DND-41 (cell line): ENCODE results near the gene RPUSD1.

ENCODE experiments used
- ATAC-seq: fragments of 200-7000 bp; cut with Tn5 transposase; 3 replicates; pipeline ENCODE4 v1.9.1; 2021; ENCODE audit warnings: low read depth; ENCODE audit not compliant: insufficient read depth
- DNase-seq: peaks from one replicate; pipeline ENCODE4 v3.0.0-alpha.2; 2020
- H2AFZ ChIP-seq: 2 replicates; pipeline ENCODE4 v1.6.0; 2012; ENCODE audit warnings: low read depth, low read length
- H3K27ac ChIP-seq: 2 replicates; pipeline ENCODE4 v1.5.1; 2012; ENCODE audit warnings: low read length, inconsistent platforms
- H3K27me3 ChIP-seq: fragments of 200-600 bp; sonication (generic); 2 replicates; pipeline ENCODE4 v1.6.0; 2012; ENCODE audit warnings: low read length, mild to moderate bottlenecking, inconsistent platforms; ENCODE audit not compliant: insufficient read depth, poor library complexity
- H3K36me3 ChIP-seq: 2 replicates; pipeline ENCODE4 v1.5.1; 2012; ENCODE audit warnings: low read length, inconsistent platforms; ENCODE audit not compliant: insufficient read depth
- H3K4me1 ChIP-seq: 2 replicates; pipeline ENCODE4 v1.5.1; 2012; ENCODE audit warnings: mild to moderate bottlenecking, low read length; ENCODE audit not compliant: insufficient read depth
- H3K4me2 ChIP-seq: 2 replicates; pipeline ENCODE4 v1.6.0; 2012; ENCODE audit warnings: mild to moderate bottlenecking, moderate library complexity, low read length, inconsistent platforms; ENCODE audit not compliant: insufficient read depth
- H3K4me3 ChIP-seq, 2 experiments: fragments of 200-600 bp in 1 of 2; shearing (Covaris generic) in 1 of 2; 2 replicates each; pipeline ENCODE4 v1.5.1; 2012 to 2016; ENCODE audit warnings: inconsistent platforms in 2 of 2, low read length in 2 of 2, mild to moderate bottlenecking in 2 of 2, low read depth in 1 of 2, moderate library complexity in 1 of 2
- H3K79me2 ChIP-seq: 2 replicates; pipeline ENCODE4 v1.6.0; 2012; ENCODE audit warnings: low read length, inconsistent platforms; ENCODE audit not compliant: insufficient read depth
- H3K9ac ChIP-seq: 2 replicates; pipeline ENCODE4 v1.6.0; 2012; ENCODE audit warnings: low read depth, mild to moderate bottlenecking, inconsistent platforms, low read length, moderate library complexity
- H3K9me3 ChIP-seq: 2 replicates; pipeline ENCODE4 v1.5.1; 2012; ENCODE audit warnings: low read length, moderate library complexity, mild to moderate bottlenecking, inconsistent platforms; ENCODE audit not compliant: insufficient read depth, severe bottlenecking
- H4K20me1 ChIP-seq: 2 replicates; pipeline ENCODE4 v1.6.0; 2012; ENCODE audit warnings: low read length; ENCODE audit not compliant: insufficient read depth
- EZH2 ChIP-seq: IDR thresholded peaks from 3 replicates; pipeline ENCODE4 v1.6.1; 2012; ENCODE audit warnings: borderline replicate concordance, low read depth, mild to moderate bottlenecking, moderate library complexity, low read length, inconsistent platforms; ENCODE audit not compliant: severe bottlenecking
- TF ChIP-seq, protein P1 (sequence below): IDR thresholded peaks from 2 replicates; pipeline ENCODE4 v1.5.1; 2012; ENCODE audit warnings: borderline replicate concordance, low read length, moderate library complexity, mild to moderate bottlenecking; ENCODE audit not compliant: poor library complexity, severe bottlenecking; ENCODE audit errors: extremely low read depth

Gene RPUSD1

DNA sequence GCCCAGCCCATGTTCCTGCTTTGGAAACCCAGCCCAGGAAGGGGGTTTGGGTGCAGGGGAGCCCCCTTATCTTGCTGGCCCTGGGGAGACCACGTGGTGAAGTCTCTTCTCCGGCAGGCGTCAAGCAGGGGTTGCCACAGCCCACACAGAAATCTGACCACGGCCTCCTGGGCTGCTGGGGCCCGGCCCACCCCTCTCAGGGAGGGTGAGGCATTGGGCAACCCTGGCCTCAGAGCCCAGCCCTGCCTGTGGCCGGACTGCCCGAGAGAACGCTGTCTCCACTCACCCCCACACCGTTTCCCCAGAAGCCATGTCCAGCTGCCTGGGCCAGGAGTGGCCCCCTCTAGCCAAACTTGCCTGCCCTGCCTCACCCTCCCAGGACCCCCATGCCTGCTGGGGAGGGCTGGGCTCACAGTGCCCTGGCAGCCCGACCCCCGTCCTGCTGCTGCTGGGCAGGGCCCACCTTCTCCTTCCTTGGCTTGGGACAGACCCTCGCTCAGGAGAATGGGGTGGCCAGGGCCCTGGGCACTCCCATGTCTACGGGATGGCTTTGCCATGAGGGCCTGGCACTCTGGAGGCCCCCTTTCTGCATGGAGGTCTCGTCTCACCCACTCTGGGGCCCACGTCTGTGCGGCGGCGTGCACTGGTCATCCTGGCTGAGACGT lies 6.7 kb downstream of the RPUSD1 start:
- no peak overlapping the region for H3K4me3 ChIP-seq
- H4K20me1 ChIP-seq, result peaks cover 20% of the 10 kb centered on the region; the same call in 1 of the 2 replicates
- no peak overlapping the region for H3K4me2 ChIP-seq
- H3K27ac ChIP-seq, result no peak overlapping the region
- no peak overlapping the region for H2AFZ ChIP-seq
- peaks cover 17% of the 10 kb centered on the region for H3K36me3 ChIP-seq
- no peaks in the 10 kb centered on the region for H3K9me3 ChIP-seq
- H3K27me3 ChIP-seq, result no peaks in the 10 kb centered on the region
- ATAC-seq, result no peak
- no peak for DNase-seq
- H3K4me1 ChIP-seq, result peaks cover 2% of the 10 kb centered on the region
- peaks cover 5% of the 10 kb centered on the region; the same call in 1 of the 2 replicates for H3K79me2 ChIP-seq
- TF ChIP-seq, protein P1, sequence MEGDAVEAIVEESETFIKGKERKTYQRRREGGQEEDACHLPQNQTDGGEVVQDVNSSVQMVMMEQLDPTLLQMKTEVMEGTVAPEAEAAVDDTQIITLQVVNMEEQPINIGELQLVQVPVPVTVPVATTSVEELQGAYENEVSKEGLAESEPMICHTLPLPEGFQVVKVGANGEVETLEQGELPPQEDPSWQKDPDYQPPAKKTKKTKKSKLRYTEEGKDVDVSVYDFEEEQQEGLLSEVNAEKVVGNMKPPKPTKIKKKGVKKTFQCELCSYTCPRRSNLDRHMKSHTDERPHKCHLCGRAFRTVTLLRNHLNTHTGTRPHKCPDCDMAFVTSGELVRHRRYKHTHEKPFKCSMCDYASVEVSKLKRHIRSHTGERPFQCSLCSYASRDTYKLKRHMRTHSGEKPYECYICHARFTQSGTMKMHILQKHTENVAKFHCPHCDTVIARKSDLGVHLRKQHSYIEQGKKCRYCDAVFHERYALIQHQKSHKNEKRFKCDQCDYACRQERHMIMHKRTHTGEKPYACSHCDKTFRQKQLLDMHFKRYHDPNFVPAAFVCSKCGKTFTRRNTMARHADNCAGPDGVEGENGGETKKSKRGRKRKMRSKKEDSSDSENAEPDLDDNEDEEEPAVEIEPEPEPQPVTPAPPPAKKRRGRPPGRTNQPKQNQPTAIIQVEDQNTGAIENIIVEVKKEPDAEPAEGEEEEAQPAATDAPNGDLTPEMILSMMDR, result no peak
- TF ChIP-seq EZH2, result no peak
- H3K9ac ChIP-seq, result no peak overlapping the region

GRCh38 chr16:780296-780695 lies 7.9 kb downstream of the RPUSD1 start:
- Histone ChIP-seq H3K27ac (no peak overlapping the region), H3K4me3 (no peak overlapping the region), H3K4me1 (no peaks in the 10 kb centered on the region), H3K9ac (no peak overlapping the region), H2AFZ (no peak overlapping the region), H3K4me2 (no peak overlapping the region), H3K9me3 (no peaks in the 10 kb centered on the region), H3K79me2 (no peaks in the 10 kb centered on the region), H3K36me3 (peaks cover 7% of the 10 kb centered on the region), H3K27me3 (no peaks in the 10 kb centered on the region), H4K20me1 (peaks cover 10% of the 10 kb centered on the region; the same call in 1 of the 2 replicates)
- no peak for DNase-seq
- ATAC-seq, result no peak
- TF ChIP-seq, protein P1, result no peak
- TF ChIP-seq EZH2, result no peak

GRCh38 chr16:779561-779960 lies 8.6 kb downstream of the RPUSD1 start:
- Histone ChIP-seq H3K36me3 (no peaks in the 10 kb centered on the region), H3K4me1 (no peaks in the 10 kb centered on the region), H2AFZ (no peak overlapping the region), H4K20me1 (peaks cover 3% of the 10 kb centered on the region; the same call in 1 of the 2 replicates), H3K9ac (no peak overlapping the region), H3K27ac (no peak overlapping the region), H3K4me2 (no peak overlapping the region), H3K79me2 (no peaks in the 10 kb centered on the region), H3K27me3 (no peaks in the 10 kb centered on the region), H3K4me3 (no peak overlapping the region), H3K9me3 (no peaks in the 10 kb centered on the region)
- ATAC-seq, result no peak
- no peak for DNase-seq
- TF ChIP-seq, protein P1, result no peak
- TF ChIP-seq EZH2, result no peak
